MCF 10A (cell line): ENCODE data around the gene THRAP3. TPM values are rescaled to one million over a fixed set of nuclear protein-coding genes. Genes with fewer than 3 reads are reported as not detected.
A peak's percentile ranks its signal among the peaks of the same experiment; 100 is the strongest.

Experiments
- BruUV-seq: library from RNA; stranded (reverse); fragments of 400-500 nt; replicated peaks from 2 replicates; lab custom pipeline; 2021; lab: Mats Ljungman, UMichigan
- CTCF ChIA-PET: fragments of 300-600 bp; sonication (Branson Sonifier 250); formaldehyde crosslinking; extraction: SDS; loops from one replicate; lab custom pipeline; 2021; ENCODE audit warnings: antibody characterized with exemption, inconsistent platforms; lab: Yijun Ruan, JAX
- POLR2A ChIA-PET: fragments of 300-600, 350-650 bp; sonication (Branson Sonifier 250); formaldehyde crosslinking; extraction: SDS; loops from one replicate; lab custom pipeline; 2020; ENCODE audit warnings: antibody characterized with exemption, inconsistent platforms; lab: Yijun Ruan, JAX
- DNase-seq: peaks from one replicate; pipeline ENCODE4 v3.0.0-alpha.2; 2018; ENCODE audit not compliant: unreplicated experiment
- H3K27ac Mint-ChIP-seq: one replicate; pipeline ENCODE4 v1.8.0; 2022; ENCODE audit warnings: mild to moderate bottlenecking, low read depth, mixed read lengths; ENCODE audit not compliant: unreplicated experiment
- H3K27me3 Mint-ChIP-seq: one replicate; pipeline ENCODE4 v1.8.0; 2022; ENCODE audit warnings: mixed read lengths; ENCODE audit not compliant: insufficient read depth, unreplicated experiment
- H3K36me3 Mint-ChIP-seq: one replicate; pipeline ENCODE4 v1.8.0; 2022; ENCODE audit warnings: mild to moderate bottlenecking, moderate library complexity, mixed read lengths; ENCODE audit not compliant: insufficient read depth, unreplicated experiment
- H3K4me1 Mint-ChIP-seq: one replicate; pipeline ENCODE4 v1.8.0; 2022; ENCODE audit warnings: mixed read lengths; ENCODE audit not compliant: insufficient read depth, unreplicated experiment
- H3K4me3 Mint-ChIP-seq: one replicate; pipeline ENCODE4 v1.8.0; 2022; ENCODE audit warnings: mild to moderate bottlenecking, moderate library complexity, mixed read lengths; ENCODE audit not compliant: unreplicated experiment
- H3K9me3 Mint-ChIP-seq: one replicate; pipeline ENCODE4 v1.8.0; 2022; ENCODE audit warnings: mixed read lengths; ENCODE audit not compliant: unreplicated experiment
- intact Hi-C: fragments of 100-400 bp; cut with micrococcal nuclease; formaldehyde crosslinking; loops from 2 replicates; pipeline ENCODE4 v1.14.1; 2022
- total RNA-seq: library from RNA; stranded (reverse); gene quantifications from 2 replicates; pipeline ENCODE4 v1.2.3, GENCODE V29; 2022
- TF ChIP-seq, protein P1 (sequence below): fragments of 200-600 bp; IDR thresholded peaks from one replicate; pipeline ENCODE4 v1.8.0; 2022; ENCODE audit warnings: antibody characterized with exemption, mild to moderate bottlenecking; ENCODE audit not compliant: unreplicated experiment

THRAP3 gene
- total RNA-seq, 1 experiment from 2014 or later: 92.2 TPM

DNA sequence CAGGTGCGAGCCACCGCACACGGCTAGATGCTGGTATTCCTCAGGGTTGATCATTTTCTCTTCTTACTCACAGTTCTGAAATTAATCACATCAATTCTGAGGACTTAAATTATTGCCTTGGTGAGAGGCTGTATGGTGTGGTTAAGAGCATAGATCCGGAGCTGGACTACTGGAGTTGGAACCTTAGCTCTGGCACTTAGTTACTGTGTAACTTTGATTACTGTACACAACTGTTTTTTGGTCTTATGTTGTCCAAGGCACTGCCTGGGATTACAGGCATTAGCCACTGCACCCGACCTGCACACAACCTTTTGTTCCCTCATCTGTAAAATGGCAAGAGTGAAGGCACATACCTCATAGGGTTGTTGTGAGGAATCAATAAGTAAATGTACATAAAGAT, 25.6 kb upstream of the THRAP3 start:
- no peaks in the 10 kb centered on the region for H3K9me3 Mint-ChIP-seq
- no peaks in the 10 kb centered on the region for H3K36me3 Mint-ChIP-seq
- ChIA-PET CTCF (interaction anchor here (0.6 to 3.2 kb wide), 3 partner anchors 10 to 207 kb away, joined by 3 to 13 read pairs (median 3); no protein-coding TSS in a partner anchor), POLR2A (interaction anchor here (1.0 to 3.7 kb wide), 3 partner anchors 26 to 49 kb away, joined by 4 to 31 read pairs (median 11); partner anchors contain the start of genes THRAP3 and TRAPPC3)
- TF ChIP-seq, protein P1, sequence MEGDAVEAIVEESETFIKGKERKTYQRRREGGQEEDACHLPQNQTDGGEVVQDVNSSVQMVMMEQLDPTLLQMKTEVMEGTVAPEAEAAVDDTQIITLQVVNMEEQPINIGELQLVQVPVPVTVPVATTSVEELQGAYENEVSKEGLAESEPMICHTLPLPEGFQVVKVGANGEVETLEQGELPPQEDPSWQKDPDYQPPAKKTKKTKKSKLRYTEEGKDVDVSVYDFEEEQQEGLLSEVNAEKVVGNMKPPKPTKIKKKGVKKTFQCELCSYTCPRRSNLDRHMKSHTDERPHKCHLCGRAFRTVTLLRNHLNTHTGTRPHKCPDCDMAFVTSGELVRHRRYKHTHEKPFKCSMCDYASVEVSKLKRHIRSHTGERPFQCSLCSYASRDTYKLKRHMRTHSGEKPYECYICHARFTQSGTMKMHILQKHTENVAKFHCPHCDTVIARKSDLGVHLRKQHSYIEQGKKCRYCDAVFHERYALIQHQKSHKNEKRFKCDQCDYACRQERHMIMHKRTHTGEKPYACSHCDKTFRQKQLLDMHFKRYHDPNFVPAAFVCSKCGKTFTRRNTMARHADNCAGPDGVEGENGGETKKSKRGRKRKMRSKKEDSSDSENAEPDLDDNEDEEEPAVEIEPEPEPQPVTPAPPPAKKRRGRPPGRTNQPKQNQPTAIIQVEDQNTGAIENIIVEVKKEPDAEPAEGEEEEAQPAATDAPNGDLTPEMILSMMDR: no peak
- intact Hi-C loops: no loop called here
- no TSS peak for BruUV-seq
- no peak overlapping the region for H3K4me3 Mint-ChIP-seq
- no peak for DNase-seq
- H3K27ac Mint-ChIP-seq: no peak overlapping the region
- H3K27me3 Mint-ChIP-seq: no peaks in the 10 kb centered on the region
- peaks cover 17% of the 10 kb centered on the region for H3K4me1 Mint-ChIP-seq

DNA sequence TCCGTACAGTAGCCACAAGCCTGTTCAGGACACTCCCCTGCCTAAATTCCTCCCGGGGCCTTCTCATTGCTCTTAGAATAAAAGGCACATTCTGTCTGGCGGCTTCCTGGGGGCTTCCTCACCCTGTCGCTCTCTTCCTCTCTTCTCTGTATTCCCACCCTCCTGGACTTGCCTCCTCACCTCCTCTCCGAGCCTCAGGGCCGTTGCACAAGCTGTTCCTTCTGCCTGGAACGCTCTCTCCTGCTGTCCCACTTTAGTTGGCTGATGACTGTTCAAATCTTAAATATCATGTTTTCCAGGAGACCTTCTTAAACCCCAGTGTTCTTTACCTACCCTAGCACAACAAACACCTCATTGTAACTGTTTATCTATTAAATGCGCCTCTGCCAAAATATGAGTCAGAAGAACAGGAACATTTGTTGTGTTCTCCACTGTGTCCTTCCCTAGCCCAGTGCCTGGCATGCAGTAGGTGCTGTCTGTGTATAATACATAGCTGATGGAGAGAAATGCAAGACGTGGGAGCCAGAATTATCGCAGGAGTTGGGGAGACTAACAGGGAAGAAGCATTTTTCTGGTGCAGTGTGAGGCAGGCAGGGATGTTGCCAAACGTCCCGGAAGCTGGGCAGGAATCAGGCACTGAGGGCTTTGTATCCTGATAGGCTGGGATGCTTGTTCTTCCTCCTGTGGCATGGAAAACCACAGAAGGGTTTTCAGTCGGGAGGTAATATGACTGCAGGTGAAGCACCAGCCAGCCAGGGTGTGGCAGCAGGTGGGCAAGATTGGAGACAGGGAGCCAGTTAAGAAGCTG, 24.1 kb upstream of the THRAP3 start:
- DNase-seq: peak; percentile 78
- H3K9me3 Mint-ChIP-seq: no peaks in the 10 kb centered on the region
- no TSS peak for BruUV-seq
- peak overlapping the region; percentile 60 for H3K4me3 Mint-ChIP-seq
- TF ChIP-seq, protein P1: no peak
- peak overlapping the region; percentile 98 for H3K27ac Mint-ChIP-seq
- peaks cover 22% of the 10 kb centered on the region for H3K4me1 Mint-ChIP-seq
- CTCF ChIA-PET: interaction anchor here (0.6 to 1.7 kb wide), 8 partner anchors 9 to 313 kb away, joined by 3 to 21 read pairs (median 4); partner anchors contain the start of gene TRAPPC3
- no peaks in the 10 kb centered on the region for H3K36me3 Mint-ChIP-seq
- no peaks in the 10 kb centered on the region for H3K27me3 Mint-ChIP-seq
- POLR2A ChIA-PET: interaction anchor here (0.7 to 3.7 kb wide), 12 partner anchors 10 to 157 kb away, joined by 3 to 31 read pairs (median 5); partner anchors contain the start of genes MAP7D1, THRAP3 and TRAPPC3
- intact Hi-C loops: no loop called here

DNA sequence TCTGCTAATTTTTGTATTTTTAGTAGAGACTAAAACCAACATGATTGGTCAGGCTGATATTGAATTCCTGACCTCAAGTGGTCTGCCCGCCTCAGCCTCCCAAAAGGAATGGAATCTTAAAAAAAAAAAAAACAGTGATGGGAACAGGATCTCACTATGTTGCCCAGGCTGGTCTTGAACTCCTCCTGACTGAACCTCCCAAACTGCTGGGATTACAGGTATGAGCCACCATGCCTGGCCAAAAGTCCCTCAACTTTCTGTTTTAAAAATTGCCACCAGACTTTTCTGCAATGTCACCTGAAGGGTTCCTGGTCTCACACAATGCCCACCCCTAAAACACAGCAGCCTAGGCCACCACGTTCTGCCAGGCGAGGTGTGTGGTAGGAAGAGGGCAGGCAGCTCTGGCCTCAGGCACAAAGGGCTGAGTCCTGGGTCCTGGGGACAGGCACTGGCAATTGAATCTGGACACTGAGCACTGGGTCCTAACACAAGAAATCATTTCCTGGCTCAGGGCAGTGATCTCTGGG, 21.2 kb upstream of the THRAP3 start:
- intact Hi-C loops: no loop called here
- Mint-ChIP-seq H3K4me3 (no peak overlapping the region), H3K4me1 (peaks cover 30% of the 10 kb centered on the region), H3K27ac (peak overlapping the region; percentile 97), H3K36me3 (no peaks in the 10 kb centered on the region), H3K27me3 (no peaks in the 10 kb centered on the region), H3K9me3 (no peaks in the 10 kb centered on the region)
- POLR2A ChIA-PET: interaction anchor here (2.9 kb wide), 1 partner anchor 21 kb away, joined by 14 read pairs; the partner anchor contains the start of gene THRAP3
- TF ChIP-seq, protein P1: no peak
- DNase-seq: no peak
- CTCF ChIA-PET: interaction anchor here (1.6 kb wide), 1 partner anchor 83 kb away, joined by 5 read pairs; no protein-coding TSS in a partner anchor
- BruUV-seq: no TSS peak
